Measurements from ENCODE around the gene SLC35B1. TPM values are rescaled to one million over a fixed set of nuclear protein-coding genes. Genes with fewer than 3 reads are reported as not detected.
"Not testable (repeated sequence)": the region's sequence is repeated elsewhere in the genome, so short reads cannot be mapped to it uniquely, and the experiment has no call there.

The SLC35B1 gene
- total RNA-seq, 1 donor from 2014 or later: 79.5 TPM

DNA sequence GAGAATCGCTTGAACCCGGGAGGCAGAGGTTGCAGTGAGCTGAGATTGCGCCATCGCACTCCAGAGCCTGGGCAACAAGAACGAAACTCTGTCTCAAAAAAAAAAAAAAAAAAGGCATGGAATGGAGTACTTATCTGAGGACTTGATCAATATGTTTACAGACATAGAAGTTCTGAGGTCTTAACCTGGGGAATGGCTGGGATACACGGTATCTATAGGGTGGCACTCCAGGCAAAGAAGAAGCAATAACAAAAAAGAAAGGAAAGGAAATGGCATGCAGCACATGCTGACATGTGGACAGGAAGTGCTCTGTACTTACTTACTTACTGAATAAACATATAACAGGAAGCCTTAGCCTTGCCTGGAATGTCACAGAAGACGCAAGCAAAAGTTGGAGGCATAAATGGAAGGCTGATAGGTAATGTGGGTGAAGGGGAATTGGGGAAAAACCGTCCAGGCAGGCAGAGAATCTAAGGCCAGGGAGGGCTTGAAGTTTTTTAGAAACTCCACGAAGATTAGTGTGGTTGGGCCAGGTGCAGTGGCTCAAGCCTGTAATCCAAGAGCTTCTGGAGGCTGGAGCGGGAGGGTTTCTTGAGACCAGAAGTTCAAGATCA, 19.8 kb downstream of the SLC35B1 start:
- peak; percentile 74 for DNase-seq
- Mint-ChIP-seq H3K4me1 (peaks cover 23% of the 10 kb centered on the region), H3K27ac (peak overlapping the region; percentile 99), H3K9me3 (no peaks in the 10 kb centered on the region), H3K36me3 (ENCODE audit: low read depth) (no peaks in the 10 kb centered on the region), H3K27me3 (no peaks in the 10 kb centered on the region), H3K4me3 (peak overlapping the region; percentile 78)
- intact Hi-C loops (cut with micrococcal nuclease): loop anchor here (1.0 kb wide), 1 partner anchor 10 kb away; the partner anchor contains the start of gene SPOP

GRCh38 chr17:49681106-49681979, 26.4 kb downstream of the SLC35B1 start:
- peaks cover 6% of the 10 kb centered on the region for H3K9me3 Mint-ChIP-seq

DNA sequence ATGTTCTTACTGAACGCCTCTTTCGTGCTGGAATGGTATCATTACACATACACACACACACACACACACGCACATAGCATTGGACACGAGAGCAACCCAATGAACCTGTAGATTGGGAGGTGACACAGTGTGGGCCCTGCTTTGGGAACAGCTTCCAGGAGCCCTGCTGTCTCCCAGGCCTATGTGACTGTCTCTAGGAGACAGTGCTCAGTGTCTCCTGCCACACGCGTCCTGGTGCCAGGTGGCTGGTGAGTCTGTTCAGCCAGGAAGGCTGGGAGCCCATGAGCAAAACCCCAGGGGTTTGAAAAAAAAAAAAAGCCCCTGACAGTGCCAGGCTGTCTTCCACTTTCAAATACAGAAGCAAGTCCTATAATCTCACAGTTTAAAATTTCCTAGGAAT, 27.4 kb downstream of the SLC35B1 start:
- H3K4me1 Mint-ChIP-seq: peaks cover 29% of the 10 kb centered on the region
- peaks cover 7% of the 10 kb centered on the region for H3K27me3 Mint-ChIP-seq
- intact Hi-C loops (cut with micrococcal nuclease): no loop called here
- H3K36me3 Mint-ChIP-seq (ENCODE audit: low read depth): peaks cover 10% of the 10 kb centered on the region
- DNase-seq: peak; percentile 56
- H3K4me3 Mint-ChIP-seq: no peak overlapping the region
- no peak overlapping the region for H3K27ac Mint-ChIP-seq
- H3K9me3 Mint-ChIP-seq: peaks cover 6% of the 10 kb centered on the region

More at GRCh38 chr17:49681106-49681979, 26.4 kb downstream of the SLC35B1 start:
- H3K27me3 Mint-ChIP-seq: peaks cover 7% of the 10 kb centered on the region
- peaks cover 19% of the 10 kb centered on the region for H3K4me1 Mint-ChIP-seq
- intact Hi-C loops (cut with micrococcal nuclease): no loop called here
- peaks cover 5% of the 10 kb centered on the region for H3K36me3 Mint-ChIP-seq (ENCODE audit: low read depth)
- H3K4me3 Mint-ChIP-seq: no peak overlapping the region
- H3K27ac Mint-ChIP-seq: no peak overlapping the region
- DNase-seq: no peak

GRCh38 chr17:49677933-49678847, 29.6 kb downstream of the SLC35B1 start, which contains the start of gene SPOP:
TSS of gene SPOP (minus strand) at chr17:49678097. CDS start at chr17:49622810, 55,287 bp downstream.
- H3K4me3 Mint-ChIP-seq: peak within 1 kb of the TSS; percentile 95
- peak within 1 kb of the TSS; percentile 99 for H3K27ac Mint-ChIP-seq
- intact Hi-C loops (cut with micrococcal nuclease): loop anchor here (1.0 to 5.0 kb wide), 6 partner anchors 10 to 1189 kb away; partner anchors contain the start of gene TOB1
- peaks cover 24% of the 10 kb centered on the region for H3K36me3 Mint-ChIP-seq (ENCODE audit: low read depth)
- H3K4me1 Mint-ChIP-seq: peaks cover 44% of the 10 kb centered on the region
- DNase-seq: peak; percentile 100
- H3K27me3 Mint-ChIP-seq: peaks cover 7% of the 10 kb centered on the region
- peaks cover 6% of the 10 kb centered on the region for H3K9me3 Mint-ChIP-seq

DNA sequence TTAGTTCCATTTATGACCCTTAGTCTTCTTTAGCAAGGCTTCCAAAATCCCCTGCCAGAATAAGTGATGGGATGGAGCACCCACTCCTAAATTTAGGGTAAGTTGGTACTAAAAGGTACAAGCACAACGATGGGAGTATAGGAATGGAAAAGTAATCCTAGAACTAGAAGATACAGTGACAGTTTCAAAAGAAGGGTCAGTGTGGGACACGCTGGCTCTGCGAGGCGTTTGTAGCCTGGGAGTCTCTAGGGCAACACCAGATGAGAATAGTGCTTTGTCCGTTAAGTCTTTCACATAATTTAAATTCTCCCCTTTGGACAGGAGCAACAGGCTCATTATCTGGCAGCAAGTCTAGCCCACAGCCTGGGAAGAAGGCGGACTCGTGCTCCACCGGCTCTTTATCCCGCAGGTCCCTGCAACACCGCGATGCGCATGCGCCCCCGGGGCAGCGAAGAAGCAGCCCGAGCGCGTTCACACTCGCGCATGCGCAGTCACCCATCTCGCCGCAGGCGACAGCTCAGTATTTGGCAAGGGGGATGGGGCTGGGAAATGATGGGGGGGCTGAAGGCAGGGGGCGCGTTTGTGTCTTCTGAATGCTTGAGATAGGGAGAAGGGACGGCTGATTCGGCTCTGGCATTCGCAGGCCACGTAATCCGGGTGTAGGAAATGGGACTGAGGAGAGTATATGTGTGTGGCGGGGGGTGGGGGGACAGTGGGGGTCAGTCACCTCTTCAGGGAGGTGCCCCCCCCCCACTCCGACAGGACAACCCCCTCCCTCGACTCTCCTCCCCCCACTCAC, 30.4 kb downstream of the SLC35B1 start:
- Mint-ChIP-seq H3K9me3 (peaks cover 6% of the 10 kb centered on the region), H3K4me3 (peak overlapping the region; percentile 95), H3K4me1 (peaks cover 46% of the 10 kb centered on the region), H3K27me3 (peaks cover 7% of the 10 kb centered on the region), H3K27ac (peak overlapping the region; percentile 99), H3K36me3 (ENCODE audit: low read depth) (peaks cover 24% of the 10 kb centered on the region)
- peak; percentile 99 for DNase-seq
- intact Hi-C loops (cut with micrococcal nuclease): loop anchor here (2.0 to 5.0 kb wide), 3 partner anchors 31 to 1190 kb away; partner anchors contain the start of gene TOB1

- Mint-ChIP-seq H3K4me1 (peaks cover 46% of the 10 kb centered on the region), H3K4me3 (peak overlapping the region; percentile 95), H3K36me3 (ENCODE audit: low read depth) (peaks cover 24% of the 10 kb centered on the region), H3K27me3 (peaks cover 4% of the 10 kb centered on the region), H3K27ac (peak overlapping the region; percentile 99), H3K9me3 (peaks cover 6% of the 10 kb centered on the region)
- intact Hi-C loops (cut with micrococcal nuclease): loop anchor here (2.0 to 5.0 kb wide), 3 partner anchors 30 to 1191 kb away; partner anchors contain the start of gene TOB1
- DNase-seq: peak; percentile 86
These were observed 31.4 kb downstream of the SLC35B1 start for GRCh38 chr17:49676276-49676868.

DNA sequence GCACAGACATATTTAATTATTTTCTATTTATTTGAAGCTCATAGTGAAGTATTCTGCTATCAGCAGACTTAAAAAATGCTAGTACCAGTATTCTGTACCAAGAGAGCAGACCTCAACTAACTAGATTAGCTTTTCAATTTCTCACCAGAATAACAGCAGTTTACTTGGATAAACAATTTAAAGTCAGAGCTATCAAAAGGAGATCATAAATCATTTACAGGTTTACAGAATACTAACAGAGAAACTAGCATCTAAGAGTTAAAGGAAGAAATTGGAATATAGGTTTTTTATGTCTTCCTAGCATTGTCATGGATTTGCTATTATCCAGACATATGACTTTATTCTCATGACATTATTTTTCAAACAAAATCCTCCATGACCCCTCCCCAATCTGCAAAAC, 33.3 kb downstream of the SLC35B1 start:
- Mint-ChIP-seq H3K27ac (peak overlapping the region; percentile 99), H3K36me3 (ENCODE audit: low read depth) (peaks cover 25% of the 10 kb centered on the region), H3K4me3 (no peak overlapping the region), H3K27me3 (peaks cover 4% of the 10 kb centered on the region), H3K9me3 (peaks cover 6% of the 10 kb centered on the region), H3K4me1 (peaks cover 52% of the 10 kb centered on the region)
- DNase-seq: no peak
- intact Hi-C loops (cut with micrococcal nuclease): no loop called here

DNA sequence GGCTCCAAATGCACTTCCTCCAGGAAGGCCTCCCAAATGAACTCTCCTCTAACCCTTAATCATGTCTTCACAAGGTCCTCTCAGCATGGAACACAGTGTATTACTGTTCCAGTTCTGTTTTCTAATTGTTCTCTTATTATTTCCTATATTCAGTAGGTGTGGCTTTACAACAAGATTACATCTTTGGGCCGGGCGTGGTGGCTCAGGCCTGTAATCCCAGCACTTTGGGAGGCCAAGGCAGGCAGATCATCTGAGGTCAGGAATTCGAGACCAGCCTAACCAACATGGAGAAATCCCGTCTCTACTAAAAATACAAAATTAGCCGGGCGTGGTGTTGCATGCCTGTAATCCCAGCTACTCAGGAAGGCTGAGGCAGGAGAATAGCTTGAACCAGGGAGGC, 34.1 kb downstream of the SLC35B1 start:
- not testable (repeated sequence) for DNase-seq, H3K27ac Mint-ChIP-seq

DNA sequence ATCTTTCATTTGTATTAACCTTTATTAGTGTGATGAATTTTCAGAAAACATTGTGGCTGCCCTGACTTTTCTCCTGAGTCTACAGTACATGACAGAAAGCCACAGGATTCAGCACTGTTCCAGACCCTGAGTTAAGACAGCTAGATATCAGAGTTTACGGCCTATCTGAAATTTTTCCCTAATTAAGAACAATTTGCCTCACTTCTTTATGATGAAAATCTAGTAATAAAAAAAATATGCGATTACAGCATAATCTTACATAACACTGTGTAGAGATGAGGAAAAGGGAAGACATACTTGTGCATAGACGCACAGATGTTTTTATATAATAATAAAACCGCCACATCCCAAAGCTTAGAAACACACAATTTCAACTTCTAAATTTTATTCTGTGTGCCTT, 37.1 kb downstream of the SLC35B1 start:
- Mint-ChIP-seq H3K4me1 (peaks cover 37% of the 10 kb centered on the region), H3K36me3 (ENCODE audit: low read depth) (peaks cover 25% of the 10 kb centered on the region), H3K9me3 (no peaks in the 10 kb centered on the region), H3K4me3 (no peak overlapping the region), H3K27me3 (no peaks in the 10 kb centered on the region), H3K27ac (no peak overlapping the region)
- DNase-seq: no peak
- intact Hi-C loops (cut with micrococcal nuclease): no loop called here

More for the DNA sequence above, 34.1 kb downstream of the SLC35B1 start:
- H3K9me3 Mint-ChIP-seq; H3K4me3 Mint-ChIP-seq; intact Hi-C loops (cut with micrococcal nuclease); H3K27me3 Mint-ChIP-seq: not testable (repeated sequence)
- Mint-ChIP-seq H3K36me3 (ENCODE audit: low read depth) (peaks cover 25% of the 10 kb centered on the region), H3K4me1 (peaks cover 52% of the 10 kb centered on the region)

DNA sequence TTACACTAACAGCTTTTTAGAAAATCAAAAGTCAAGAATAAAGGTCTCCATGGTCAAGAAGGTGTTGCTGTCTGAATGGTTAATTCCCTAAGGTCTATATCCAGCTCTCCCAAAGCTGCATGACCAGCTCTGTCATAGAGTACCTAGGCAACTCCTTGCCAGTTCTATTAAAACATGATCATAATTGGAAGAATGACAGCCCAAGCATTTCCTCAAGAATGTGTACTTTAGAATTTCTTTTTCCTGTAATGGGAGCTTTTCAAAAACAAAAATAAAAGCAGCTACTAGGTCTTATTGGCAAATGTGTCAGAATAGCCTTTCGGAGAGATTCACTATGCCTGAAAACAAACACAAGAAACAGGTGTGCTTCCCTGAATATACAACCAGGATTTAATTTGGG, 37.8 kb downstream of the SLC35B1 start:
- intact Hi-C loops (cut with micrococcal nuclease): no loop called here
- H3K4me3 Mint-ChIP-seq: no peak overlapping the region
- H3K27ac Mint-ChIP-seq: no peak overlapping the region
- no peaks in the 10 kb centered on the region for H3K27me3 Mint-ChIP-seq
- H3K9me3 Mint-ChIP-seq: no peaks in the 10 kb centered on the region
- peaks cover 19% of the 10 kb centered on the region for H3K36me3 Mint-ChIP-seq (ENCODE audit: low read depth)
- H3K4me1 Mint-ChIP-seq: peaks cover 31% of the 10 kb centered on the region
- no peak for DNase-seq

GRCh38 chr17:49667854-49668253, 39.9 kb downstream of the SLC35B1 start:
- no peaks in the 10 kb centered on the region for H3K9me3 Mint-ChIP-seq
- no peak overlapping the region for H3K4me3 Mint-ChIP-seq
- H3K27ac Mint-ChIP-seq: no peak overlapping the region
- no peaks in the 10 kb centered on the region for H3K27me3 Mint-ChIP-seq
- peaks cover 24% of the 10 kb centered on the region for H3K4me1 Mint-ChIP-seq
- intact Hi-C loops (cut with micrococcal nuclease): no loop called here
- H3K36me3 Mint-ChIP-seq (ENCODE audit: low read depth): peaks cover 15% of the 10 kb centered on the region
- no peak for DNase-seq

GRCh38 chr17:49664706-49665211, 43.0 kb downstream of the SLC35B1 start:
- H3K27me3 Mint-ChIP-seq: no peaks in the 10 kb centered on the region
- intact Hi-C loops (cut with micrococcal nuclease): no loop called here
- no peak overlapping the region for H3K27ac Mint-ChIP-seq

More at GRCh38 chr17:49664706-49665211, 43.0 kb downstream of the SLC35B1 start:
- H3K4me1 Mint-ChIP-seq: peaks cover 24% of the 10 kb centered on the region
- H3K36me3 Mint-ChIP-seq (ENCODE audit: low read depth): peaks cover 19% of the 10 kb centered on the region
- DNase-seq: no peak
- H3K4me3 Mint-ChIP-seq: no peak overlapping the region
- no peaks in the 10 kb centered on the region for H3K9me3 Mint-ChIP-seq

Measured in activated CD4-positive, alpha-beta T cell treated with anti-CD3 and anti-CD28 coated beads, Interleukin-2, amount 10 ng/mL, durations not matched to agents 24 days and 14 days (primary cell).